ENCODE data around the gene KIF5A.
A peak's percentile ranks its signal among the peaks of the same experiment; 100 is the strongest.

Gene KIF5A

DNA sequence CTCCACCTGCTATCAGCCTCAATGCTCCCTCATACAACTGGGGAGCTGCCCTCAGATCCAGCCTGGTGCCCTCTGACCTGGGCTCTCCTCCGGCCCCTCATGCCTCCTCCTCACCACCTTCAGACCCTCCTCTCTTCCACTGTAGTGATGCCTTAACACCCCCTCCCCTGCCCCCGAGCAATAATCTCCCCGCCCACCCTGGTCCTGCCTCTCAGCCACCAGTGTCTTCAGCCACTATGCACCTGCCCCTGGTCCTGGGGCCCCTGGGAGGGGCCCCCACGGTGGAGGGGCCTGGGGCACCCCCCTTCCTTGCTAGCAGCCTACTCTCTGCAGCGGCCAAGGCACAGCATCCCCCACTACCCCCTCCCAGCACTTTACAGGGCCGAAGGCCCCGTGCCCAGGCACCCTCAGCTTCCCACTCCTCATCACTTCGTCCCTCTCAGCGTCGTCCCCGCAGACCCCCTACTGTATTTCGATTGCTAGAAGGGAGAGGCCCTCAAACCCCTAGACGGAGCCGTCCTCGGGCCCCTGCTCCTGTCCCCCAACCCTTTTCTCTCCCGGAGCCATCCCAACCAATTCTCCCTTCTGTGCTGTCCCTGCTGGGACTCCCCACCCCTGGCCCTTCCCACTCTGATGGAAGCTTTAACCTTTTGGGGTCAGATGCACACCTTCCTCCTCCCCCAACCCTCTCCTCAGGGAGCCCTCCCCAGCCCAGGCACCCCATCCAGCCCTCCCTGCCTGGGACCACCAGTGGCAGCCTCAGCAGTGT, 24.0 kb upstream of the KIF5A start:
- Mint-ChIP-seq H3K27ac (peak overlapping the region in 1 of 2 donors; percentile 94), H3K4me3 (no peak overlapping the region), H3K9me3 (no peaks in the 10 kb centered on the region), H3K4me1 (peaks cover 77% of the 10 kb centered on the region), H3K27me3 (no peaks in the 10 kb centered on the region)
- ATAC-seq (no peak), DNase-seq (no peak)

DNA sequence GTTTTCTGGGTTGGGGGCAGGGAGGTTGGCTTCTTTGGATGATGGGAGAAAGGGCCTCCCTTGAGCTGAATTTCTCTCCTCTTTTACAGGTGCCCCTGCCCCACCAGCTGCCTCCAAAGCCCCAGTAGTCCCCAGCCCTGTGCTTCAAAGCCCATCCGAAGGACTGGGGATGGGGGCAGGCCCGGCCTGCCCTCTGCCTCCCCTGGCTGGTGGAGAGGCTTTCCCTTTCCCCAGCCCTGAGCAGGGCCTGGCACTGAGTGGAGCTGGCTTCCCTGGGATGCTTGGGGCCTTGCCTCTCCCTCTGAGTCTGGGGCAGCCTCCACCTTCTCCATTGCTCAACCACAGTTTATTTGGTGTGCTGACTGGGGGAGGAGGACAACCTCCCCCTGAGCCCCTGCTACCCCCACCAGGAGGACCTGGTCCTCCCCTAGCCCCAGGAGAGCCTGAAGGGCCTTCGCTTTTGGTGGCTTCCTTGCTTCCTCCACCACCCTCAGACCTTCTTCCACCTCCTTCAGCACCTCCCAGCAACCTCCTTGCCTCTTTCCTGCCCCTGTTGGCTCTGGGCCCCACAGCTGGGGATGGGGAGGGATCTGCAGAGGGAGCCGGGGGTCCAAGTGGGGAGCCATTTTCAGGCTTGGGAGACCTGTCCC, 23.2 kb upstream of the KIF5A start:
- Mint-ChIP-seq H3K4me3 (no peak overlapping the region), H3K9me3 (no peaks in the 10 kb centered on the region), H3K4me1 (peaks cover 69% of the 10 kb centered on the region), H3K27me3 (no peaks in the 10 kb centered on the region), H3K27ac (peak overlapping the region; percentile 25 to 94)
- DNase-seq (no peak), ATAC-seq (no peak)

DNA sequence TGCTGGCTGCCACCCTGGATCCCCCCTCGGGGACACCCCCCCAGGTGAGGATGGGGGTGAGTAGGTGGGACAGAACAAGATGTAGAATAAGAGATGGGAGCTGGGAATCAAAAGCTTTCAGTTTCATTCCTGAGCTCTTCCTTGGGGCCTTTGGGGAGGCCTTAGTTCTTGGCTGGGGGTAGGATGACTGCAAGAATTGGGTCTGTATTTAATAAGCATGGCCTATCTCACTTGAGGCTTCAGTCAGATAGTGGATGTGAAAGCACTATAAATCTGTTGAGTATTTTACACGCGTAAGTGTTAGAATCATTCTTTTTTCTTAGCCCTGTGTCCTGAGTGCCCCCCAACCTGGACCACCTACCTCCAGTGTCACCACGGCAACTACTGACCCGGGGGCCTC, 22.7 kb upstream of the KIF5A start:
- Mint-ChIP-seq H3K4me1 (peaks cover 64% of the 10 kb centered on the region), H3K9me3 (no peaks in the 10 kb centered on the region), H3K4me3 (no peak overlapping the region), H3K27me3 (no peaks in the 10 kb centered on the region), H3K27ac (peak overlapping the region in 1 of 2 donors; percentile 94)
- no peak for ATAC-seq
- DNase-seq, result no peak

DNA sequence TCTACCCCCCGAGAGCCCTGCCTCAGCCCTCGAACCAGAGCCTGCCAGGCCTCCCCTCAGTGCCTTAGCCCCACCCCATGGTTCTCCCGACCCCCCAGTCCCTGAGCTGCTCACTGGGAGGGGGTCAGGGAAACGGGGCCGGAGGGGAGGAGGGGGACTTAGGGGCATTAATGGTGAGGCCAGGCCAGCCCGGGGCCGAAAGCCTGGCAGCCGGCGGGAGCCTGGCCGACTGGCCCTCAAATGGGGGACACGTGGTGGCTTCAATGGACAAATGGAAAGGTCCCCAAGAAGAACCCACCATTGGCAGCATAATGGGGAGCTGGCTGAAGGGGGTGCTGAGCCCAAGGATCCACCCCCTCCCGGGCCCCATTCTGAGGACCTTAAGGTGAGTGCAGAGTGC, 21.7 kb upstream of the KIF5A start:
- Mint-ChIP-seq H3K27ac (no peak overlapping the region), H3K4me1 (peaks cover 60% of the 10 kb centered on the region), H3K27me3 (no peaks in the 10 kb centered on the region), H3K9me3 (no peaks in the 10 kb centered on the region), H3K4me3 (no peak overlapping the region)
- DNase-seq, result no peak
- ATAC-seq, result no peak

DNA sequence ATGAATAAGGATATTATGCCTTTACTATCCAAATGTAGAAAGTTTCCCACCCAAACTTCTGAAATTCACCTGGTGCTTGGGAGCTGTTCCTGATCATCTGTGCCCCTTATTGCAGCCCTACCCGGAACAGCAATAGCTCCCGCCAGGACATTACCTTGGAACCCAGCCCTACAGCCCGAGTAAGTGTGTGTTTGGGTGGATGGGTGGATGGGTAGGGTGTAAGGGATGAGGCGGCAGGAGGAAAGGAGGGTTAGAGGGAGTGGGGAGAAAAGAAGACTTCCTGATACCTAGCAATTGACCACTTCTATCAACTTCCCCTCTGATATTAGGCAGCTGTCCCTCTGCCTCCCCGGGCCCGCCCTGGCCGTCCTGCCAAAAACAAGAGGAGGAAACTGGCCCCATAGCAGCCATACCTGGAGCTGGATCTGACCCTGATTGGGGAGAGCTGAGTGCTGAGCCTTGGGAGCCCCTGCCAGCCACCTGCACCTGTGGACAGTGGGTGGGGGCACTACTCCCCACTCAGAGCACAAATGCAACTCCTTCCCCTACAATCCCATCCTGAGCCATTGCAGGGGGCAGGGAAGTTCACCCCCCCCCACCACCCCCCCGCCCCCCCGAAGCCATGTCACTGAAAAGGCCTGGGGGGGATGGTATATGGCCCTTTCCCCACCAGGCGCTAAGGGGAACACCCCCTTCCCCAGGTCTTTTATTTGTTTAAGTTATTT, 20.9 kb upstream of the KIF5A start:
- Mint-ChIP-seq H3K4me1 (peaks cover 52% of the 10 kb centered on the region), H3K4me3 (no peak overlapping the region), H3K27me3 (no peaks in the 10 kb centered on the region), H3K27ac (peak overlapping the region in 1 of 2 donors; percentile 72), H3K9me3 (no peaks in the 10 kb centered on the region)
- DNase-seq (no peak), ATAC-seq (no peak)

DNA sequence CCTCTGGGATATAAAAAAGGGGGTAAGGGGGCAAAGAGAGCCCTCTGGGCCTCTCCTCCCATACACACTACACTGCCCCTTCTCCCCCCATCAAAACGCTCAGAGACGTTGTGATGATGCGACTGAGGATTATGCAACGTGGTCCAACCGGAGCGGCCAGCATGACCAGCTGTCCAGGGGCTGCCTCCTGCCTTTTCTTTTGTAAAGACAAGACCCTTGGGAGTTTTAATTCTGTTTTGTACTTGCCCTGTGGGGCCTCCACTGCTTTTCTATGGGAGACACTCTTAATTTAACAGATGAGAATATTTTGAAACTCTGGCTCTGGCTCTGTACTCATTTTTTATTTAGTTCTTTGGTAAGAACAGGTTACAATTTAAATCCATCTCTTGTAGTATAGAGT, 20.0 kb upstream of the KIF5A start:
- H3K9me3 Mint-ChIP-seq, result no peaks in the 10 kb centered on the region
- ATAC-seq (no peak), DNase-seq (no peak)
- no peaks in the 10 kb centered on the region for H3K27me3 Mint-ChIP-seq
- H3K27ac Mint-ChIP-seq, result peak overlapping the region; percentile 21 to 50
- H3K4me3 Mint-ChIP-seq, result no peak overlapping the region
- H3K4me1 Mint-ChIP-seq, result peaks cover 44% of the 10 kb centered on the region

DNA sequence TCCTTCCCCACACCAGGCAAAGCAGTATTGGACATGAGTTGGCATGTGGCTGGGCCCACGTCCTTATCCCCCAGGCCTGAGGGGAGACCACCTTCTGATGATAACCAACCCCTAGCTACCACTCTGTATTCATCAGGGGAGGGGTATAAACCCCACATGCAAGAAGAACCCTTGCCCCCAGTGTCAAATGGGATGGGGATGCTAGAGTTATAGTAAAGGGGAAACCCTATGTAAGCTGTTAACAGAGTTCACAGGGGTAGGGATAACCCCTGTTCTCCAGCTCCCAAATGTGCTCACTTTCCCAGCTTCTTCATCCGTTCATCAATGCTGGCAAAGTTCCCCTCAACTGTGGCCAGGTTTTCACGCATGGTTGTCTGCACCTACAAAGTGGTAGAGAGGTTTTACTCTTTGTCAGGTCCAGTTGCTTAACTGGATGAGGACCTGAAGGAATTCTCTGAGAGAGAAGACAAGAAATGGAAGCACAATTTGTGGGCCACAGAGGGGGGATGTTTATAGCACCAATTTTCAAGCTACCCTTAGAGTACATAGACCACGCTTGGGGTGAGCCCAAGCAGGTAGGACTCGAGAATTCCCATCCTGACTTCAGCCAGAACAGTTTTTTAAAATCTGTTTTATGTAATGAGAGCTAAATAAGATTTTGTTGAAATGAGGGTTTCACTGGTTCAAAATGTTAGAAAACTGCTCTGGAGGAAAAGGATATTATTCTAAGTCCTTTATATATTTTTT, 19.3 kb upstream of the KIF5A start:
- H3K4me1 Mint-ChIP-seq, result peaks cover 37% of the 10 kb centered on the region
- DNase-seq (no peak), ATAC-seq (no peak)
- no peaks in the 10 kb centered on the region for H3K9me3 Mint-ChIP-seq
- H3K4me3 Mint-ChIP-seq, result no peak overlapping the region
- H3K27ac Mint-ChIP-seq, result no peak overlapping the region
- no peaks in the 10 kb centered on the region for H3K27me3 Mint-ChIP-seq

DNA sequence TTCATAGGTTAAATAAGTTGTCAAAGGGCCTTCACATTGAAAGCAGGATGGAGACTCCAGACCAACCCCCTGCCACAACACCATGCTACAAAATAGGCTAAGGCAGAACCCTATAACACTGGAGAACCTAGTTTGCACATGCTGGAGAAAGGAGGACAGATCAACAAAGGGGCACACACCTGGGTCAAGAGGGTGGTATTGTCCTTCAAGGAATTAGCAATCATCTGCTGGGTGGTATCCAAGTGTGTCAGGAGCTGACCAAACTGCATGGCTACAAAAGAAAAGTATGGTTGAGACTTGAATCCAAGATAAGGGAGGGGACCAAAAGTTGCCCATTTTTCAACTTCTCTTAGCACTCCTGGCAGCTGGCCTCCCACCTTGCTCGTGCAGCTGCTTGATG, 18.0 kb upstream of the KIF5A start:
- peak overlapping the region in 1 of 2 donors; percentile 84 for H3K27ac Mint-ChIP-seq

DNA sequence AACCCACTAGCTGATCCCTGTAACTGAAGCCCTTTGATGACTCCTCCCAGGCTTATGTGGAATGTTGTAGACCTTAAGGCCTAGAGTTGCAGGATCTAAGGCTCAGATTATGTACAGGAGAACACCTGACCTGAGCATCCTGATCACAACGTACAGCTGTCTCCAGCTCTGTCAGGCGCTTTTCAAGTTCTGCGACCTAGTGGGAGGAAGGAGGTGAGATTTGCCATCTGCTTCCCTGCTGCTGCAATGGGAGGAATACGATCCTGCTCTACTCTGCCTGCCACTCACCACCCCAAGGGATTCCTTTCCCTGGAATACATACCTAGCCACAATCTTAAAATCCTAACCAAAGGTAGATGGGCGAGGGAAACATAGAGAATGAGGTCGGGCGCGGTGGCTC, 16.7 kb upstream of the KIF5A start:
- H3K9me3 Mint-ChIP-seq, result no peaks in the 10 kb centered on the region
- no peaks in the 10 kb centered on the region for H3K27me3 Mint-ChIP-seq
- H3K27ac Mint-ChIP-seq, result no peak overlapping the region
- peaks cover 25% of the 10 kb centered on the region for H3K4me1 Mint-ChIP-seq
- DNase-seq, result no peak
- H3K4me3 Mint-ChIP-seq, result no peak overlapping the region
- no peak for ATAC-seq

More for the DNA sequence above, 18.0 kb upstream of the KIF5A start:
- DNase-seq (no peak), ATAC-seq (no peak)
- Mint-ChIP-seq H3K4me3 (no peak overlapping the region), H3K4me1 (peaks cover 24% of the 10 kb centered on the region), H3K9me3 (no peaks in the 10 kb centered on the region), H3K27me3 (no peaks in the 10 kb centered on the region)

DNA sequence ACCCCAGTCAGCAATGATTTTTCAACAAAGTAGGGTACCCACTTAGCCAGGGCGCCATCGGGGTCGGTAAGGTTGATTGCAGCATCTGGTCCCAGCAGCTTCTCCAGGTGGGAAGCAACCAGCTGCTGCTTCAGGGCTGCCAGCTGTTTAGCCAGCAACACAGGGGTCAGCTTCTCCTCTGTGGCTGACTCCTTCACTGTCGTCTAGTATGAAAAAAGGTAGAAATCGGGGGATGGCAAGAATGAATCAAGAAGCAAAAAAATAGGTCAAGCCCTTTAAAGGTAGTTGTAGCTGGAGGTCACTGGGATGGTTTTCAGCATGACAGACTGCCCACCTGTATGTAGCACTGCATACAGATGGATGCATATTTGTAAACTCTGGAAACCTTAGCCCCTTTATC, 15.6 kb upstream of the KIF5A start:
- DNase-seq, result no peak
- Mint-ChIP-seq H3K4me1 (peaks cover 29% of the 10 kb centered on the region), H3K9me3 (no peaks in the 10 kb centered on the region), H3K27me3 (no peaks in the 10 kb centered on the region), H3K4me3 (no peak overlapping the region), H3K27ac (peak overlapping the region in 1 of 2 donors; percentile 65)
- no peak for ATAC-seq

DNA sequence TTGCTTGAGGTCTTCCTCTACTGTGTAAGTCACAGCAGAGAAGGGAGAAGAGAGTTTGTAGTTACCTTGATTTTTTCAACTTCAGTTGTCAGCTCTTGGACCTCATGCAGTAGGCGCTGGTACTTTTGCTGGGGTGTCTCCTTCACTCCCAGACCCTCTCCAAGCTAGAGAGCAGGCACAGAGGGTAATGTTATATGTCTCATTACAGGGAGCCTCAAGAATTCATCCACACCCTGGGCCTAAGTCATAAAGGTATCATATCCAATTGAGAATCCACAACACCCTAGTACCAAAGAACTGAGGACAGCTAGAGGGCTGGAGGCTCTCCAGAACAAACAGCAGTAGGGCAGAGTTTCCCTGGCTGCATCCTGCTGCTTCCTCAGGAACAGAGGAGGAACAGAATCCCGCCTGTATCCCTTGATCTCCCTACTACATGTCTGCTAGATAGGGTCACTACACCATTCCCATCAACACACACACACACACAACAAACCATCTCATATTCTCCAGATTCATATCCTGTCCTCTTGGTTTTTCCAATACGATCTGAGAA, 14.8 kb upstream of the KIF5A start:
- Mint-ChIP-seq H3K4me1 (peaks cover 22% of the 10 kb centered on the region), H3K27ac (no peak overlapping the region), H3K4me3 (no peak overlapping the region), H3K27me3 (no peaks in the 10 kb centered on the region), H3K9me3 (no peaks in the 10 kb centered on the region)
- ATAC-seq (no peak), DNase-seq (no peak)

DNA sequence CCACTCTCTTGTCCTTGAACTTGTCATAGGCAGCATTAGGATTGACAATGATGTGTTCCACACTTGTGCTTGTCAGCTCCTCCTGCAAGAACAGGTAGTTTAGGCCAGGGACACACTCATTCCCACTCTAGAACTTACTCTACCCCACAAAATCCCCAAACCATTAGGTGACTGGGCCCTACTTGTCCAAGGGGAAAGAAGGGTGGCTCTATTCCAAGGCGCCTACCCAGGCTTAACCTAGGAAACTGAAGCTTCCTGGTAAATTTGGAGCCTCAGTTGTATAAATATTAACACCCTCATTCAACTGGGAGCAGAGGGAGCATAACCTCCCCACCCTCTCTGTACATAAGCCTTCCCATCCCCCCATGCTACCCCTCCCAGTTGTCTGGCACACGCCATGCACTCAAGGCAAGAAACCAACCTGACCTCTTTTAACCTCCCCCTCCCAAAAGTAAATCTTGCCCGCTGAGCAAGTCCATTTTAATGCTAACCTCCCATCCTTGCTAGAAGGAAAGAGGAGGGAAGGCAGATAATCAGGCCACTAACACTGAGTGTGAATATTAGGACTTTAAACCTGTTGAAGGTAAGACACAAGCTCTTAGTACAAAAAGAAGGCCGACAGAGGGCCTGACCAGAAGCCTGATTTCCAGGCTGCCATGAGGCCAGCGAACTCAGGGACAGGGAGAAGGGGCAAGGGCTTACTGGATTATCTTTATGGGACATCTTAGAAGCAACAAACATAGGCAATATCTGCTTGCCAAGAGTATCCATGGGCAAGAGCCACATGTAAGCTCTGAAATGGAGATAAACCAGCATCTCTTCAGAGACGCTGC, 13.9 kb upstream of the KIF5A start:
- Mint-ChIP-seq H3K27ac (no peak overlapping the region), H3K9me3 (no peaks in the 10 kb centered on the region), H3K4me1 (peaks cover 21% of the 10 kb centered on the region), H3K4me3 (no peak overlapping the region), H3K27me3 (no peaks in the 10 kb centered on the region)
- DNase-seq (no peak), ATAC-seq (no peak)

DNA sequence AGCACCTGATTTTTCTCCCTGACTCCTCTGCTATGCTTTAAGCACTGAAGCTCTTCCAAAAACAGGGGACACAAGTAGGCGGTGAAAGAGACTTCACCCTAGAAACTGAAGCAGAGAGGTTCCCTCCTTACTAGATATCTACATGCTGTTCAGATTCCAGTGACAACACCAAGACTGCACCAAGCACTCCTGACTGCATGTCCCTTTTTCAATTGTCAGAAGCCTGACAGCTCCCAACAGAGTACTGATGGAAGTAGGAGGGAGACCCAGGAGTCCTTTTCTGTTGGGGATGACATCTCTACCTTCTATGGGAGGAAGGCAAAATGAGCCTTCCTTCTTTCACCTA, 13.3 kb upstream of the KIF5A start:
- H3K27ac Mint-ChIP-seq, result peak overlapping the region in 1 of 2 donors; percentile 15
- H3K9me3 Mint-ChIP-seq, result no peaks in the 10 kb centered on the region
- ATAC-seq, result no peak
- no peaks in the 10 kb centered on the region for H3K27me3 Mint-ChIP-seq
- peaks cover 21% of the 10 kb centered on the region for H3K4me1 Mint-ChIP-seq
- H3K4me3 Mint-ChIP-seq, result no peak overlapping the region
- DNase-seq, result no peak

DNA sequence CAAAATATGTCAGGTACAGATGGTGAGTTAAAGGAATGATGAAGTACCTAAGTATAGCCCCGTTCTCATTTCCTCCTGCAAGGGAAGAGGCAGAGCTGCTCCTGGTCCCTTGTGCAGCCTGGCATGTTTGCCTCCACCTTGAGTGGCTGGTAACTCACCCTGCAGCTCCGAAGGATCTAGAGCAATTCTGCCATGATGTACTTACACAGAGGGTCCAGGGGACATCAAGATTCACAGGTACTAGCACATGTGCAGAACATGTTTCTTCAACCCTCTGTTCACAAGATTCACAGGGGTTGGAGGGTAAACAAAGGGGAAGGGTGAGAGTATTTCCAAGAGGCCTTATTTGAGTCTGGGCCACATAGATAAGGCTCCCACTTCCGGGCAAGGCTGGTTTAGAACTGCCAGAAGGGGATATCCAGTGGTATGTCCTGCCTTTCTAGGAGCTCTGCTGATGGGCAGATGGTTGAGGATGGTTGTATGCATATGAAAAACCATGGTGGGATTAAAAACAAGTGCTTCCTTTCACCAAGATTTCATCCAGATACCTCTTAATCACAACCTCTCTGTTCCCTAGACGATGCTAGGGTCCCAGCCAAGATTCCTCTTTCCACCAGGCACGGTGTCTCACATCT, 10.6 kb upstream of the KIF5A start:
- Mint-ChIP-seq H3K4me3 (no peak overlapping the region), H3K27me3 (no peaks in the 10 kb centered on the region), H3K4me1 (peaks cover 28% of the 10 kb centered on the region), H3K27ac (no peak overlapping the region), H3K9me3 (no peaks in the 10 kb centered on the region)
- ATAC-seq, result no peak
- DNase-seq, result no peak

All from stimulated activated naive CD8-positive, alpha-beta T cell treated with anti-CD3 and anti-CD28 coated beads, Interleukin-15, amount 100 ng/mL, for 72 hours (primary cell).